Measurements from ENCODE around the gene CENPE.
"Not testable (repeated sequence)": the region's sequence is repeated elsewhere in the genome, so short reads cannot be mapped to it uniquely, and the experiment has no call there.

Gene CENPE

GRCh38 chr4:103198111-103198765, at the start of gene CENPE:
TSS of gene CENPE (minus strand) at chr4:103198343. CDS start at chr4:103198319, 24 bp downstream.
- peak; percentile 71 for DNase-seq (ENCODE audit: low read depth)

GRCh38 chr4:103244251-103244650, 46.1 kb upstream of the CENPE start:
- DNase-seq (ENCODE audit: low read depth), result peak; percentile 39

- not testable (repeated sequence) for DNase-seq (ENCODE audit: low read depth)
These were observed 32.8 kb upstream of the CENPE start for GRCh38 chr4:103230938-103231337.

GRCh38 chr4:103223556-103223955, 25.4 kb upstream of the CENPE start:
- DNase-seq (ENCODE audit: low read depth), result not testable (repeated sequence)

- DNase-seq (ENCODE audit: low read depth), result no peak
These were observed 9.5 kb upstream of the CENPE start for GRCh38 chr4:103207673-103208072.

- DNase-seq (ENCODE audit: low read depth), result no peak
These were observed 6.0 kb upstream of the CENPE start for GRCh38 chr4:103204111-103204510.

GRCh38 chr4:103201724-103202123, 3.6 kb upstream of the CENPE start:
- no peak for DNase-seq (ENCODE audit: low read depth)

- DNase-seq (ENCODE audit: low read depth), result no peak
These were observed 3.1 kb upstream of the CENPE start for GRCh38 chr4:103201253-103201652.

GRCh38 chr4:103199009-103199408, 866 bp upstream of the CENPE start:
- DNase-seq (ENCODE audit: low read depth), result no peak

GRCh38 chr4:103197765-103198110, 405 bp downstream of the CENPE start:
- DNase-seq (ENCODE audit: low read depth), result peak; percentile 9

- no peak for DNase-seq (ENCODE audit: low read depth)
These were observed 4.7 kb downstream of the CENPE start for GRCh38 chr4:103193457-103193856.

- no peak for DNase-seq (ENCODE audit: low read depth)
These were observed 27.1 kb downstream of the CENPE start for GRCh38 chr4:103171006-103171405.

GRCh38 chr4:103169750-103170149, 28.4 kb downstream of the CENPE start:
- not testable (repeated sequence) for DNase-seq (ENCODE audit: low read depth)

GRCh38 chr4:103168993-103169392, 29.1 kb downstream of the CENPE start:
- DNase-seq (ENCODE audit: low read depth), result no peak

- DNase-seq (ENCODE audit: low read depth), result no peak
These were observed 36.0 kb downstream of the CENPE start for GRCh38 chr4:103162176-103162575.

GRCh38 chr4:103158760-103159159, 39.4 kb downstream of the CENPE start:
- DNase-seq (ENCODE audit: low read depth), result no peak

- no peak for DNase-seq (ENCODE audit: low read depth)
These were observed 42.0 kb downstream of the CENPE start for GRCh38 chr4:103156106-103156505.

- DNase-seq (ENCODE audit: low read depth), result no peak
These were observed 45.8 kb downstream of the CENPE start for GRCh38 chr4:103152381-103152780.

GRCh38 chr4:103150677-103151076, 47.5 kb downstream of the CENPE start:
- DNase-seq (ENCODE audit: low read depth), result peak; percentile 71

GRCh38 chr4:103144926-103145325, 53.2 kb downstream of the CENPE start:
- no peak for DNase-seq (ENCODE audit: low read depth)

GRCh38 chr4:103137446-103137827, 60.7 kb downstream of the CENPE start:
- DNase-seq (ENCODE audit: low read depth), result peak; percentile 78

GRCh38 chr4:103136671-103137445, 61.3 kb downstream of the CENPE start:
- no peak for DNase-seq (ENCODE audit: low read depth)

GRCh38 chr4:103129174-103129573, 69.0 kb downstream of the CENPE start:
- no peak for DNase-seq (ENCODE audit: low read depth)

- no peak for DNase-seq (ENCODE audit: low read depth)
These were observed 72.0 kb downstream of the CENPE start for GRCh38 chr4:103126126-103126525.
